IMR-90 (cell line): ENCODE measurements around the gene PCMTD2. TPM values are rescaled to one million over a fixed set of nuclear protein-coding genes. Genes with fewer than 3 reads are reported as not detected.

Source experiments
- ATAC-seq: fragments of 200-7000 bp; cut with Tn5 transposase; 2 replicates; pipeline ENCODE4 v1.9.1; 2020; ENCODE audit warnings: low read depth, mild to moderate bottlenecking, moderate library complexity
- BruUV-seq: library from RNA; stranded (reverse); fragments of 400-500 nt; replicated peaks from 2 replicates; lab custom pipeline; 2021; lab: Mats Ljungman, UMichigan
- CTCF ChIA-PET: fragments of 300-600 bp; formaldehyde crosslinking; extraction: SDS; loops from one replicate; lab custom pipeline; 2021; ENCODE audit warnings: antibody characterized with exemption; lab: Yijun Ruan, JAX
- POLR2A ChIA-PET: fragments of 300-600 bp; sonication (Branson Sonifier 250); formaldehyde crosslinking; loops from one replicate; lab custom pipeline; 2022; ENCODE audit warnings: antibody characterized with exemption; ENCODE audit not compliant: unreplicated experiment; lab: Charles Lee
- DNase-seq: peaks from one replicate; pipeline ENCODE4 v3.0.0; 2013
- H2AFZ ChIP-seq: replicated peaks from 2 replicates; pipeline ENCODE3; 2013; ENCODE audit warnings: low read length, mild to moderate bottlenecking; ENCODE audit not compliant: poor library complexity
- H2AK5ac ChIP-seq: 2 replicates; pipeline ENCODE4 v1.6.1; 2013; ENCODE audit warnings: low read depth, low read length, inconsistent platforms
- H2AK9ac ChIP-seq: replicated peaks from 2 replicates; pipeline ENCODE3; 2013; ENCODE audit warnings: mild to moderate bottlenecking, low read depth, low read length, moderate library complexity; ENCODE audit not compliant: poor library complexity
- H2BK120ac ChIP-seq: 2 replicates; pipeline ENCODE4 v1.6.1; 2013; ENCODE audit warnings: low read depth, low read length, inconsistent platforms
- H2BK15ac ChIP-seq: 3 replicates; pipeline ENCODE4 v1.6.1; 2013; ENCODE audit warnings: low read depth, low read length, inconsistent platforms
- H2BK20ac ChIP-seq: 2 replicates; pipeline ENCODE4 v1.6.1; 2013; ENCODE audit warnings: low read depth, mild to moderate bottlenecking, inconsistent platforms, low read length, moderate library complexity
- H2BK5ac ChIP-seq: 2 replicates; pipeline ENCODE4 v1.6.1; 2013; ENCODE audit warnings: mild to moderate bottlenecking, low read depth, low read length, inconsistent platforms; ENCODE audit not compliant: poor library complexity, severe bottlenecking
- H3K14ac ChIP-seq: replicated peaks from 2 replicates; pipeline ENCODE4 v1.6.1; 2013; ENCODE audit warnings: low read depth, low read length, inconsistent platforms
- H3K18ac ChIP-seq: 2 replicates; pipeline ENCODE4 v1.6.1; 2013; ENCODE audit warnings: low read depth, low read length, control low read depth
- H3K23ac ChIP-seq: 2 replicates; pipeline ENCODE4 v1.6.1; 2013; ENCODE audit warnings: low read depth, low read length, inconsistent platforms
- H3K27ac ChIP-seq: 2 replicates; pipeline ENCODE4 v1.5.1; 2013; ENCODE audit warnings: mild to moderate bottlenecking, control low read depth, low read length; ENCODE audit not compliant: insufficient read depth
- H3K27me3 ChIP-seq: 2 replicates; pipeline ENCODE4 v1.6.1; 2013; ENCODE audit warnings: low read length; ENCODE audit not compliant: control insufficient read depth, insufficient read depth
- H3K36me3 ChIP-seq: 2 replicates; pipeline ENCODE4 v1.6.1; 2013; ENCODE audit warnings: low read length, mixed read lengths; ENCODE audit not compliant: control insufficient read depth, insufficient read depth
- H3K4ac ChIP-seq: 2 replicates; pipeline ENCODE4 v1.6.1; 2013; ENCODE audit warnings: low read depth, low read length, inconsistent platforms
- H3K4me1 ChIP-seq: 2 replicates; pipeline ENCODE4 v1.6.1; 2013; ENCODE audit warnings: low read length, mixed read lengths; ENCODE audit not compliant: control insufficient read depth, insufficient read depth
- H3K4me2 ChIP-seq: 2 replicates; pipeline ENCODE4 v1.6.1; 2013; ENCODE audit warnings: low read depth, mild to moderate bottlenecking, control low read depth, low read length, moderate library complexity
- H3K4me3 ChIP-seq: 2 replicates; pipeline ENCODE4 v1.5.1; 2013; ENCODE audit warnings: low read depth, mild to moderate bottlenecking, control low read depth, low read length, moderate library complexity; ENCODE audit not compliant: insufficient read depth
- H3K56ac ChIP-seq: 2 replicates; pipeline ENCODE4 v1.6.1; 2013; ENCODE audit warnings: low read length, inconsistent platforms; ENCODE audit not compliant: insufficient read depth; ENCODE audit errors: extremely low read depth
- H3K79me1 ChIP-seq, 2 experiments: 2 replicates each; pipeline ENCODE4 v1.6.1; 2013; ENCODE audit warnings: low read length in 2 of 2, inconsistent platforms in 1 of 2, low read depth in 1 of 2
- H3K9ac ChIP-seq: 2 replicates; pipeline ENCODE4 v1.6.1; 2013; ENCODE audit warnings: low read depth, low read length, control low read depth
- H3K9me1 ChIP-seq: 2 replicates; pipeline ENCODE4 v1.6.1; 2013; ENCODE audit warnings: low read length, inconsistent platforms; ENCODE audit not compliant: insufficient read depth
- H3K9me3 ChIP-seq: 2 replicates; pipeline ENCODE4 v1.6.1; 2013; ENCODE audit warnings: low read length; ENCODE audit not compliant: control insufficient read depth, insufficient read depth
- H4K20me1 ChIP-seq: 2 replicates; pipeline ENCODE4 v1.6.1; 2013; ENCODE audit warnings: low read length, inconsistent platforms; ENCODE audit not compliant: insufficient read depth
- H4K5ac ChIP-seq: 2 replicates; pipeline ENCODE4 v1.6.1; 2013; ENCODE audit warnings: mild to moderate bottlenecking, low read depth, low read length, control low read depth
- H4K8ac ChIP-seq, 2 experiments: 2 replicates each; pipeline ENCODE4 v1.6.1; 2013; ENCODE audit warnings: low read depth in 2 of 2, low read length in 2 of 2, control low read depth in 1 of 2, inconsistent platforms in 1 of 2
- H4K91ac ChIP-seq: 2 replicates; pipeline ENCODE4 v1.6.1; 2013; ENCODE audit warnings: low read depth, low read length, inconsistent platforms; ENCODE audit not compliant: insufficient read depth
- CEBPB ChIP-seq: IDR thresholded peaks from 2 replicates; pipeline ENCODE4 v1.6.1; 2012; ENCODE audit warnings: low read depth, low read length, improper control_type of control experiment
- CHD1 ChIP-seq: IDR thresholded peaks from 2 replicates; pipeline ENCODE4 v1.6.1; 2012; ENCODE audit warnings: low read depth, low read length, improper control_type of control experiment
- FOS ChIP-seq: fragments of 150-350 bp; IDR thresholded peaks from 2 replicates; pipeline ENCODE4 v1.6.1; 2016; ENCODE audit warnings: low read depth, low read length
- MAFK ChIP-seq: IDR thresholded peaks from 2 replicates; pipeline ENCODE4 v1.6.1; 2012; ENCODE audit warnings: low read depth, low read length, improper control_type of control experiment
- MAZ ChIP-seq: IDR thresholded peaks from 2 replicates; pipeline ENCODE4 v1.6.1; 2012; ENCODE audit warnings: low read depth, mild to moderate bottlenecking, low read length, improper control_type of control experiment, moderate library complexity, borderline replicate concordance
- MXI1 ChIP-seq: IDR thresholded peaks from 2 replicates; pipeline ENCODE4 v1.6.1; 2012; ENCODE audit warnings: low read depth, mild to moderate bottlenecking, low read length, moderate library complexity, borderline replicate concordance
- NFE2L2 ChIP-seq: fragments of 150-350 bp; IDR thresholded peaks from 2 replicates; pipeline ENCODE4 v1.6.1; 2016; ENCODE audit warnings: low read depth, mild to moderate bottlenecking, low read length
- POLR2A ChIP-seq: IDR thresholded peaks from 2 replicates; pipeline ENCODE4 v1.6.1; 2012; ENCODE audit warnings: mild to moderate bottlenecking, low read depth, low read length
- RAD21 ChIP-seq: IDR thresholded peaks from 2 replicates; pipeline ENCODE4 v1.6.1; 2012; ENCODE audit warnings: low read length, improper control_type of control experiment
- SMC3 ChIP-seq: fragments of 150-350 bp; IDR thresholded peaks from 2 replicates; pipeline ENCODE4 v1.6.1; 2016; ENCODE audit warnings: low read depth, mild to moderate bottlenecking, antibody characterized with exemption, low read length, moderate library complexity
- WGBS, 2 experiments: methylation state at CpG; one replicate each; pipeline versions ENCODE4 v1.1.5 to v1.1.7; 2013; ENCODE audit warnings: missing lambda C conversion rate in 2 of 2; ENCODE audit not compliant: insufficient read length in 1 of 2; ENCODE audit errors: extremely low coverage in 2 of 2; 5-methylcytosine and 5-hydroxymethylcytosine counted together
- dilution Hi-C: fragments of 300-500 bp; cut with HindIII; formaldehyde crosslinking; loops from one replicate; pipeline ENCODE4 v1.14.3; 2018; ENCODE audit warnings: low sequenced_read_pairs; ENCODE audit not compliant: unreplicated experiment
- in situ Hi-C: fragments of 300-500 bp; cut with MboI; formaldehyde crosslinking; loops from 3 replicates; pipeline ENCODE4 v1.14.3; 2019; ENCODE audit warnings: low sequenced_read_pairs, inconsistent platforms, mixed read lengths
- intact Hi-C: fragments of 100-400 bp; cut with micrococcal nuclease; formaldehyde crosslinking; loops from 2 replicates; pipeline ENCODE4 v1.10.0; 2022
- polyA plus RNA-seq, 3 experiments: library from polyadenylated mRNA; depleted of rRNA; stranded (reverse); fragments of >200 nt; gene quantifications; 2 replicates each; pipeline ENCODE4 v1.2.3, GENCODE V29; 2012; ENCODE audit warnings: low replicate concordance in 1 of 3
- total RNA-seq: library from RNA; depleted of rRNA; stranded (reverse); fragments of >200 nt; gene quantifications from 2 replicates; pipeline ENCODE4 v1.2.3, GENCODE V29; 2012
- TF ChIP-seq, protein P1 (sequence below): conservative IDR thresholded peaks from 2 replicates; pipeline ENCODE4 v1.5.1; 2012; ENCODE audit warnings: mild to moderate bottlenecking, low read depth, low read length, improper control_type of control experiment
- TF ChIP-seq, protein P2 (sequence below): fragments of 150-350 bp; IDR thresholded peaks from 2 replicates; pipeline ENCODE4 v1.6.1; 2017; ENCODE audit warnings: mild to moderate bottlenecking, antibody characterized with exemption, low read length, low read depth

PCMTD2 gene
- total and polyA plus RNA-seq, 2 of the 4 experiments (the other 2 are of a cell fraction), result 23.6 to 28.3 TPM

DNA sequence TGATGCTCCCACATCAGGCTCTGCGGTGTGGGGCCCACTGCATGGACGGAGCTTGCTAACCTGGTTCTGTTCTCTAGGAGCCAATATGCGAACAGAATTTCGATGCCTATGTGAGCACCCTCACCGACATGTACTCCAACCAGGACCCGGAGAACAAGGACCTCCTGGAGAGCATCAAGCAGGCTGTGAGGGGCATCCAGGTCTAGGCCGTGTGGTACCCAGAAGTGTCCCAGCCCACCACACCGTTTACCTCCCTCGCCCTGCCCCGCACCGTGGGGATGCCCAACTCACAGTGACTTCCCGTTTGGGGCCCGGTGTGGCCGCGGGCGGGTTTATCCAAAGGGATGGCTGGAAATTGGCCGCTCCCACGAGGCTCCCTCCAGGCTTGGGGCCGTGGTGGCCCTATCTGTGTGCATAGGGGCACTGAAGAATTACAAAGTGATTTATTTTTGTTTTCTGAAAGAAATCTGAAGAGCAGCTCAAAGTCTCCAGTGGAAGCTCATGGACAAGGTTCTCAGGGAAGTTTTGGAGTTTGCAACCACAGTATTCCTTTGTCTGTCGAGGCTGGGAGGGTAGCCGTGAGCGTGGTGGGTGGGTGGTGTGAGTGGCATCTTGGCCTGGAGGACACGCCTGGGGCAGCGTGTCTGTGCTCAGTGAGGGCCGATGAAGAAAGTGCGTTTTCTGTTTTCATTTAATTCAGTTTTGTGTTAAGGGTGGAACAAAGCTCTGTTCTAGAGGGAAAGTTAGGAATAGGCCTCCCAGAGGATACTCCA is 15.1 kb upstream of the PCMTD2 start:
- in situ Hi-C loops (no loop called here), intact Hi-C loops (no loop called here), dilution Hi-C loops (no loop called here)
- no peak overlapping the region for H2BK20ac ChIP-seq
- H3K9ac ChIP-seq, result no peak overlapping the region
- H2BK15ac ChIP-seq, result no peak overlapping the region
- no peak for ATAC-seq
- H3K4me2 ChIP-seq, result no peak overlapping the region
- H2BK5ac ChIP-seq, result no peak overlapping the region
- no peaks in the 10 kb centered on the region for H3K9me3 ChIP-seq
- H3K14ac ChIP-seq, result no peak overlapping the region
- H3K4me3 ChIP-seq, result no peak overlapping the region
- H2AFZ ChIP-seq, result no peak overlapping the region
- no peak overlapping the region for H3K4ac ChIP-seq
- ChIA-PET POLR2A (no interaction called here), CTCF (interaction anchor here (1.5 kb wide), 1 partner anchor 8 kb away, joined by 5 read pairs; no protein-coding TSS in a partner anchor)
- H4K91ac ChIP-seq, result no peak overlapping the region
- no peak overlapping the region for H4K5ac ChIP-seq
- no peak for DNase-seq
- 72% methylated on average over 14 of the region's 26 CpGs; no CpG with 5 or more reads in 1 of the 2 experiments for WGBS, 2 experiments
- H3K4me1 ChIP-seq, result no peaks in the 10 kb centered on the region
- no peak overlapping the region for H2AK5ac ChIP-seq
- TF ChIP-seq CHD1 (no peak), MAZ (no peak), POLR2A (no peak), MXI1 (no peak), RAD21 (no peak), FOS (no peak), SMC3 (no peak), MAFK (no peak), NFE2L2 (no peak), CEBPB (no peak)
- TF ChIP-seq, protein P1, sequence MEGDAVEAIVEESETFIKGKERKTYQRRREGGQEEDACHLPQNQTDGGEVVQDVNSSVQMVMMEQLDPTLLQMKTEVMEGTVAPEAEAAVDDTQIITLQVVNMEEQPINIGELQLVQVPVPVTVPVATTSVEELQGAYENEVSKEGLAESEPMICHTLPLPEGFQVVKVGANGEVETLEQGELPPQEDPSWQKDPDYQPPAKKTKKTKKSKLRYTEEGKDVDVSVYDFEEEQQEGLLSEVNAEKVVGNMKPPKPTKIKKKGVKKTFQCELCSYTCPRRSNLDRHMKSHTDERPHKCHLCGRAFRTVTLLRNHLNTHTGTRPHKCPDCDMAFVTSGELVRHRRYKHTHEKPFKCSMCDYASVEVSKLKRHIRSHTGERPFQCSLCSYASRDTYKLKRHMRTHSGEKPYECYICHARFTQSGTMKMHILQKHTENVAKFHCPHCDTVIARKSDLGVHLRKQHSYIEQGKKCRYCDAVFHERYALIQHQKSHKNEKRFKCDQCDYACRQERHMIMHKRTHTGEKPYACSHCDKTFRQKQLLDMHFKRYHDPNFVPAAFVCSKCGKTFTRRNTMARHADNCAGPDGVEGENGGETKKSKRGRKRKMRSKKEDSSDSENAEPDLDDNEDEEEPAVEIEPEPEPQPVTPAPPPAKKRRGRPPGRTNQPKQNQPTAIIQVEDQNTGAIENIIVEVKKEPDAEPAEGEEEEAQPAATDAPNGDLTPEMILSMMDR, result no peak
- TF ChIP-seq, protein P2, sequence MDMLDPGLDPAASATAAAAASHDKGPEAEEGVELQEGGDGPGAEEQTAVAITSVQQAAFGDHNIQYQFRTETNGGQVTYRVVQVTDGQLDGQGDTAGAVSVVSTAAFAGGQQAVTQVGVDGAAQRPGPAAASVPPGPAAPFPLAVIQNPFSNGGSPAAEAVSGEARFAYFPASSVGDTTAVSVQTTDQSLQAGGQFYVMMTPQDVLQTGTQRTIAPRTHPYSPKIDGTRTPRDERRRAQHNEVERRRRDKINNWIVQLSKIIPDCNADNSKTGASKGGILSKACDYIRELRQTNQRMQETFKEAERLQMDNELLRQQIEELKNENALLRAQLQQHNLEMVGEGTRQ, result no peak
- H4K20me1 ChIP-seq, result no peaks in the 10 kb centered on the region
- no peak overlapping the region for H2BK120ac ChIP-seq
- H4K8ac ChIP-seq, result no peak overlapping the region
- no peak overlapping the region for H3K27ac ChIP-seq
- BruUV-seq, result no TSS peak
- no peaks in the 10 kb centered on the region for H3K36me3 ChIP-seq
- no peaks in the 10 kb centered on the region for H3K9me1 ChIP-seq
- H3K27me3 ChIP-seq, result peaks cover 27% of the 10 kb centered on the region
- no peak overlapping the region for H3K56ac ChIP-seq
- H3K79me1 ChIP-seq, result no peaks in the 10 kb centered on the region
- H3K23ac ChIP-seq, result no peak overlapping the region
- no peak overlapping the region for H3K18ac ChIP-seq
- H2AK9ac ChIP-seq, result no peak overlapping the region
